SKM-1 (cell line): Measurements from ENCODE around the gene ARPC2.

Source experiments
- DNase-seq: peaks from one replicate; lab custom pipeline; 2025; ENCODE audit not compliant: unreplicated experiment; lab: John Stamatoyannopoulos, UW

ARPC2 gene

DNA sequence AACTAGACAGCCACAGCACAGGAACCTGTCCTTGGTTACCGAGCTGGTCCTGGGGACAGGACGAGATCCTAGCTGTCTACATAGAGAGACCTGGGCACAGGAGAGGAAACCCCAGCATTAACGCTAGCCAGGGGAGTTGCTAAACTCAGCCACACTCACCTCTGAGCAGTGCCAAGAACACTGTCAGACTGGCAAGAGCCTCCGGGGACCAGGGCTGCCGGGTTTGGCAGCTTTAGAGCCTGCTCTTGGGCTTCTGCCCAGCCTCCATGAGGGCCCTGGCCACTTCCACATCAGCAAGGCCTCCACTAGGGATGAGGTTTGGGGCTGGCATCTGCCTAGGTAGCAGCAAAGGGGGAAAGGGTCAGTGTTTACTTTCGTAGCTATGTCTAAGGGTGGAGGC lies 68.6 kb downstream of the ARPC2 start:
- DNase-seq = no peak

DNA sequence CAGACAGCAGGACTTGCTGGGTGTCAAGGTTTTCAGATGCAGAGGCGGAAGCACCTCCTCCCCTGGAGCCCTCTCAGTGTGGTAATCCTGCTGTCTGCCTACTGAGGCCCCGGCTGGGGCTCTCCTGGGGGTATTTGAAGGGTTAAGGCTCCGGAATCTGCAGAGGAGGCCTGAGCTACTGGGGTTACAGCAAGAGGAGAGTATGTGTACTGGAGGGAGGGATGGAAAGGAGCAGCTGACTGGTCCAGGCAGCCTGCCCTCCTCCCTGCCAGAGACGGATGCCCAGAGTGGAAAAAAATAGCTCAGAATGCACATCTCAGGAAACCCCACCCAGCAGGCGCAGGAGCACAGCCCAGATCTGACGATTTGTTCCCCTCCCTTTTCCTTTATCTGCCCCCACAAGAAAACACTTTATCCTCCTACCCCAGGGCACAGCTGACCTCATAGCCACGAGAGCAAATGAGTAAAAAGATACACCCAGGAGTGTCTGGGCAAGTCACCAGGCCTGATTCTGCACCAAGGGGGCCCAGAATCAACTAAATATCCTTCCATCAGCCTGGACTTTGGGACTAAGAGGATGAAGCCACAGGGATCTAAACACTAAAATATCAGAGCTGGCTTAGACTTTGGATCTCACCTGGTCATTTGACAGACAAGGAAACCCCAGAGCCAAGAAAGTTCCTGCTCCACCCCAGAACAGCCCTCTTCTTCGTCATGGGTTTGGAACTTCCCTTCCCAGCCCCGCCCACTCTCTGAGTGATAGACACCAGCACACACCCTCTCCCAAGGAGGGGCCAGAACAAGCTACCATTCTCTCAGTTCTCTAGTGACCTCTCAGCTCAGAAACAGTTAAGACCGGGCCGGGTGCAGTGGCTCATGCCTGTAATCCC lies 69.8 kb downstream of the ARPC2 start:
- DNase-seq = peak; percentile 84

DNA sequence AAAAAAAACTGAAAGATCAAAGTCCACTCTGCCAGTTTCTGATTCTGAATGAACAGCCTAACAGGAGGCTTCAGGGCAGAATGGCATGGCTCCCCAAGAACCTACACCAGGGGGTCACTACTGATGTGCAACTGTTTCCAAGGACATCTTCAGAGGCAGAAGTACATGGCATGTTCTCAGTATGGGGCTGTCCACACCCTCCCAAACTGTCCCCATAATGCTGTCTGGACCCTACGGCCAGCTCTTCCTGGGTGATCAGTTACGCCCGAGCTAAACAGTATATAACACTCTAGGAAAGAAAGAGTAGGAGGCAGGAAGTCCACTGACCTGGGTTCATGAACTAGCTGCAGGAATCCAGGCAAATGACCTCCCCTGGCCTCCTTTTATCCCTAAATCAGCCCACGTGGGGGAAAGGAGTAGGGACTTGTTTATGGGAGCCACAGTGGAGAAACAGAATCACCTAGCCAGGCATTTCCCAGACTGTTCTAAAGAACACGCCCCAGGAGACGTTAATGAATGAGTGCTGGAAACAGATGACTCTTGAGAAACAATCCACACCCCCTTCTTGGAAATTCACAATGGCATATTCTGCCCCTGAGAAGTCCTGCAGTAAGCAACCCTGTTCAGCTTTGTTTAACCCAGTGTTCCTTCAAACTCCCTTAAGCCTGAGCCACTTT lies 72.8 kb downstream of the ARPC2 start:
- no peak for DNase-seq

DNA sequence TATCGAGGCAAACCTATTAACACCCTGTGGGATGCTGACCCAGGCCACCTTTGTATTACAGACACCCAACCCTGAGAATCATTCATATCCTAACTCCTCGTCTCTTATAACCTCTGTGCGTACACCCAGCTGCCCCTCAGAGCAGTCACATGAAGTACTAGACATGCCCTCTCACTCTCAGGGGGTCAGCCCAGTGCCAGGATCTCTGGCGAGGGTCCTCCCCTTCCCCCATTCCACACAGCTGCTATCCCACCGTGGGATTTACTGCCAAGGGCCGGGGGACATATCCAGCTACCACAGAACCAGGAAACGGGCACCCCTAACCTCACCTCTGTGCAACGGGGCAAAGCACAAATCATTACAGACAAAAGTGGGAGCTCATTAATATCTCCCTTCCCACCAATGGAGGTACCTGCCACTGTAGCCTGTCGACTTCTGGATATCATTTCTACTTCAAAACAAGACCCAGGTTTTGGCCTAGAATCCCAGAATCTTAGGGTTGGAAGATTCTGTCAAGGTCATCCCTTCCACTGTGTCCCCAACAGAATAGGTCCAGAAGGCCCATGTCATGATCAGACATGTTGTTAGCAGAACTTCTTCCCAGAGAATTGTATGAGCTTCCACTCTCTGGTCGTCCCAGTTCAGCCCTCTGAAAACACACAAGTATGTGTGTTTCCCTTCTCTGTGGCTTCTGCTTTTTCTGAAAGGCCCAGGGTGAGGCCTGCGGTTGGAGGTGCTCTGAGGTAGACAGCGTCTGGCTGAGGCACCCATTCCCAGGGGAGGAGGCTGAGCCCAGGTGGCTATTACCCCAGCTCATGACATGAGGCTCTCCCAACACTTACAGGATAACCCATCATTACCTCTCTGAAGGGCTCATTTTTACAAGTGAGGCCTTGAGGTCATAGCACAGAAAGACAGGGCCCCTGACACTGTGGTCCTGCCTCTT lies 73.6 kb downstream of the ARPC2 start:
- peak; percentile 47 for DNase-seq

DNA sequence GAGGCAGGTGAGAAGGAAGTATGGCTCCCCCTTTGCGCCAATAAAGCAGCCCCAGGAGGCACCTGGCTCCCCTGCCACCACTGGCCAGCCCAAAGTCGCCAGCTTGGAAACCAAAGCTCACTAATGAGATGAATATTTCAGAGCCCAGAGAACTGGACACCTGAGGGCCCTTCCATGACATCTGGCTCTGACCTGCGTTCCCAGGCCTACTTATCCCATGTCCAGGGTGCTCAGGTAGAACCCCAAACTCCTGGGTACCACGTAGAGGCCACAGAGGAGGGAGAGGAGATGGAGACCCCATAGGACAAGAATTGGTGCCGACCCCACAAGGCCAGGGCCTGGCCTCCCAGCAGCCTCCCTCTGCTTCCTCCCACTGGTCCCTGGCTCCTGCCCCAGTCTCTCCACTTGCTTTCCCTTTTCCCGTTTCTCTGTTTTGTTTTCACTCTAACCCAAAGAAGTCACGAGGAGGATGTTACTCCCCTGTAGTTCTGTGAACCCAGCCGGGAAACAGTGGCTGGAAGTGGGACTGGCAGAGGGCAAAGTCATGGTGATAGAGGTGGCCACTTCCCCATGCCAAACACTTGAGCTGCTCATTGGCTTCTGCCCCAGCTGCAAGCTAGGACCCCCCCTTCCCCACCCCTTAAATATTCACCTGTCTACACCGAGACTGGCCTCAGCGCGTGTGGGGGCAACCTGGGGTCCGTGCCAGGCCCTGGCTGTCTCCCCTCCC lies 74.5 kb downstream of the ARPC2 start:
- DNase-seq = no peak

DNA sequence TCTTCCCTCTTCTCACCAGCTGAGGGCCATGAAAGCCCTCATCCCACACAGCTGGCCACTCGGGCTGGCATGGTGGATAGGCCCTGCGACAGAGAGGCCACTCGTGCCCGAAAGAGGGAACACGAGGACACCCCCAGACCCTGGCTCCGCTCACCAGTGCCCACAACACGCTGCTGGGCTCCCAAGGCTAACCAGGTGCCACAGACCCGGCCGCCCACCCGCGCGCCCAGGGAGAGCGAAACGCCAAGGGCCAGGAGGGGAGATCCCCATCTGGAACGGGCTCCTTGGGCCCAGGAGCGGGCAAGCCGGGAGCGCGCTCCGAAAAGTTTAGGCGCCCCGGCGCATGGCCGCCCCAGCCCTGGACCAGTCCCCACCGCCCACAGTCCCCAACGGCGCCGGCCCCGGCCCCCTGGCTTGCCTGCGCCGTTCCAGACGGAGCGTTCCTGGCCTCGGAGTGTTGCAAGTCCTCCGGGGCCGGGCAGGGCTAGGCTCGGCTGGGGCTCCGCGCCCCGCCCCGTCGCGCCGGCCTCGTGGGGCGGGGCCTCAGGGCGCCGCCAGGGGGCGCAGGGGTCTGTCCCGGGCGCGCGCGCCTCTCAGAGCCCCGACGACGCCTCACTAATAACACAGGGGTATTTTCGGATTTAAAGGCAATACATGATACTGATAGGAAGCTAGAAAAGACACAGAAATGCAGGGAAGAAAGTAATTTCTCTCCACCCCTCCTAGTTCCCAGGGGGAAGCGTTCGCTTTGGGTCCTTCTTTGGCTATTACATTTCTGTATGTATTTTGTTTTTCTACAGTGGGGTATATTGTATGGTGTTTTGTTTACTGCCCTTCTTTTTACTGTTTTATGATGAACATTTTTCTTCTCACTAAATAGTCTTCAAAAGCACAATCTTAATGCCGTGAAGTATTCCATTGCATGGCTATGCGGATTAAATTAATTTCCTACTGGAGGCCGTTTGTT lies 75.3 kb downstream of the ARPC2 start, which contains the start of gene TMBIM1:
TSS of gene TMBIM1 (minus strand) at position 456 of the 967 bp plus-strand sequence. CDS start 10,362 bp downstream, outside the sequence.
- DNase-seq = peak; percentile 63

DNA sequence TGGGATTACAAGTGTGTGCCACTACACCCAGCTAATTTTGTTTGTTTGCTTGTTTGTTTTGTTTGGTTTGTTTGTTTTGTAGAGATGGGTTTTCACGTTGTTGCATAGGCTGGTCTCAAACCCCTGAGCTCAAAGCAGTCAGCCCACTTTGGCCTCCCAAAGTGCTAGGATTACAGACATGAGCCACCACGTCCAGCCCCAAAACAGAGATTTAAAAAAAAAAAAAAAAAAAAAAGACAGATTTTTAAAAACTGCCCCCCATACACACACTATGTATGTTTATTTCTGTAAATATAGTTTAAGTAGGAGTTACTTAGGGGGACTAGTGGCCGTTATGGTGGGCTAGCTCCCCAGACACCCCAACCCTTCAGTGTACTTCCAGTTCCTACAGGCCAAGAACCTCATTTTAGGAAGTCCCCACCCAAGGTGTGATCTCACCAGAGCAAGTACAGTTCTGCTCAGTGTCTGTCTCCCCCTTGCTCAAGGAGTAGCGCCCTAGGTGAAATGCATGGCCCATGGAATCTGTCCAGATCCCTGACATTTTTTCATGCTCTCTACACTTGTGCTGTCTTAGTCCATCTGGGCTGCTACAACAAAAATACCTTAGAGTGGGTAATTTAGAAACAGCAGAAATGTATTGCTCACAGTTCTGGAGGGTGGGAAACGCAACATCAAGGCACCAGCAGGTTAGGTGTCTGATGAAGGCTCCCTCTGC lies 76.9 kb downstream of the ARPC2 start:
- no peak for DNase-seq

- no peak for DNase-seq
These were observed 77.5 kb downstream of the ARPC2 start for GRCh38 chr2:218294430-218295022.

- DNase-seq = no peak
These were observed 78.0 kb downstream of the ARPC2 start for GRCh38 chr2:218295029-218295428.

DNA sequence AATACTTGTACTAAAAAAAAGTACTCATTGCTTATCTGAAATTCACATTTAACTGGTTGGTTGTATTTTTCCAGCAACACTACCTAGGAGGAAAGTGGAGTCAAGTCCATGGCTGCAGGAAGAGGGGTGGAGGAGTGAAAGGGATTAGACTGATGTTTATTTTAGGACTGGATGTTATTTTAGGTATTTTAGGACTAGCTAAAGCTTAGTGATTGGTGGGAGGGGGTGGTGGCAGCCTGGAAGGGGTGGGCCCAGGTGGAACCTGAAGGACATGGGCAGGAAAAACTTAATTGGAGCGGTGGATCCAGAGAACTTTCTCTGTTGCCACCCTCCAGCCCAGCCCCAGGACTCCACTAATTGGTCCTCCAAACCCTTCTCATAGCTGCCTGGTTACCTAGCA lies 79.2 kb downstream of the ARPC2 start:
- no peak for DNase-seq

DNA sequence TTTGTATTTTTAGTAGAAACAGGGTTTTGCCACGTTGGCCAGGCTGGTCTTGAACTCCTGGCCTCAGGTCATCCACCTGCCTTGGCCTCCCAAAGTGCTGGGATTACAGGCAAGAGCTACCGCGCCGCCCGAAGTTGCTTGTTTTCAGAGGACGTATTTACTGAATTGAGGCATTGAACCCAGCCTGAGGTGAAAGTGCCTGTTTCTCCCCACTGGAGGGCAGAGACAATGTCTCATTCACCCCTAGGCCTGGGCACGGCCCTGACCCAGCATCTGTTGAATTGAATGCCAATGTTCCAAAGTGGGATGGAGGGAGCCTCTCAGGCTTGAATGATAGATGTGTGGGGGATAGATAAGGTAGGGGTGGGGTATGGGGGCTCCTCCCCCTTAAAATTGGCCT lies 79.9 kb downstream of the ARPC2 start:
- no peak for DNase-seq

DNA sequence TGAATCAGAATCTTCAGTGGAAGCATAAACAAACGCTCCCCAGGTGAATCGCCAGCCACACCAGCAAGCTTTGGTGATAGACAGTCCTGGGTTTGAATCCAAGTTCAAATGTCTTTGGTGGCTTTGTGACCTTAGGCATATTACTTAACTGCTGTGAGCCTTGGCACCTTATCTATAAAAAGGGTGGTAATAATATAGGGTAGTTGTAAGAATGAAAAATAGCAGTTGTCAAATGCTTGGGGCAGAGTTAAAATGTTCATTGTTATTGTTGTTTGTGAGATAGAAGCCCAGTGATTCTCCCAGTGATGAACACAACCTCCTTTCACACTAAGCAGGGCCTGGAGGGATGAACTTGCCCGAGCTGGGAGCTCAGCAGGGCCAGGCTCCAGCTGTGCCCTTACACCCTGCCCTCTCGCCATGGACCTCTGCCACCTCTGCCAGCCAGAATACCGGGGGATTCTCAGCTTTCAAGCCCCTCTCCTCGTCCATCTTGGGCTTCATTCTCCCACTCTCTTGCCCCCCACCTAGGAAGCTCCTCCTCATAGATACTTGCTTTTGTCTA lies 81.4 kb downstream of the ARPC2 start:
- no peak for DNase-seq

DNA sequence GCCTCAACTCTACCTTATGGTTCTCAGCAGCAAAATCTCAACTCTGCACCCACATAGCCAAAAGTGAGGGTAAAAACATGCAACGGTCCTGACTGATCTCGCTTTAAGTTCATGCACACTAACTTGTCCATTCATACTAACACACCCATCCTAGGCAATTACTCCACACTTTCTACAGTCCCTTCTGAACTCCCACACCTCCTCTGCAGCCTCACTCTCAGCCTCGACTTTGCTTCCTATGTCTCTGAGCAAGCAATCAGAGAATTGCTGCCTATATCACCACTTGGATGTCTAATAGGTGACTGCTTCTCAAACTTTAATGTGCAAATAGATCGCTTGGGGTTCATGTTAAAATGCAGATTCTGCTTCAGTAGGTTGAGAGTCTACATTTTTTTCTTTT lies 83.2 kb downstream of the ARPC2 start:
- no peak for DNase-seq

DNA sequence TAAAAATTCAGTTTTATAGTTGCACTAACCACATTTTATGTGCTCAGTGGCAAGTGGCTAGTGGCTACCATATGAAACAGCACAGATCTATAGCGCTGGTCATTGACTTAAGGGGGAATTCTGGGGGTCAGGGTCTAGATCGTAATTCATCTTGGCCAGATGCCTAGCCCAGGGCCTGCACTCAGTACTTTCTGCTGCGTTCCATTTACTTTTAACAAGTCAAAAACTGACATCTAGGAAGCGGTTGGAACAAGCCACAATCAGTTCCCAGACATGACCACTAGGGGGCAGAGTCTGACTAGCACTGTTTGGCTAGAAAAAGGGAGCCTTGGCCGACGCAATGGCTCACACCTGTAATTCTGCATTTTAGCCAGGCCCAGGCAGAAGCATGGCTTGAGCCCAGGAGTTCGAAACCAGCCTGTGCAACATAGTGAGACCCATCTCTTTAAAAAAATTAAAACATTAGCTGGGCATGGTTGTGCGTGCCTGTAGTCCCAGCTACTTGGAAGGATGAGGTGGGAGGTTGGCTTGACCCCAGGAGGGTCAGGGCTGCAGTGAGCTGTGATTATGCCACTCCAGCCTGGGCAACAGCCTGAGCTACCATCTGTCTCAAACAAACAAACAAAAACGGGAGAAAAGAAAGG lies 84.3 kb downstream of the ARPC2 start:
- DNase-seq = peak; percentile 72
